Dedifferentiated amniotic fluid mesenchymal stem cell (primary cell): ENCODE measurements around the gene PRR15.

Experiments used
- DNase-seq: peaks from one replicate; pipeline ENCODE4 v3.0.0-alpha.2; 2016; ENCODE audit errors: extremely low spot score

PRR15 gene

DNA sequence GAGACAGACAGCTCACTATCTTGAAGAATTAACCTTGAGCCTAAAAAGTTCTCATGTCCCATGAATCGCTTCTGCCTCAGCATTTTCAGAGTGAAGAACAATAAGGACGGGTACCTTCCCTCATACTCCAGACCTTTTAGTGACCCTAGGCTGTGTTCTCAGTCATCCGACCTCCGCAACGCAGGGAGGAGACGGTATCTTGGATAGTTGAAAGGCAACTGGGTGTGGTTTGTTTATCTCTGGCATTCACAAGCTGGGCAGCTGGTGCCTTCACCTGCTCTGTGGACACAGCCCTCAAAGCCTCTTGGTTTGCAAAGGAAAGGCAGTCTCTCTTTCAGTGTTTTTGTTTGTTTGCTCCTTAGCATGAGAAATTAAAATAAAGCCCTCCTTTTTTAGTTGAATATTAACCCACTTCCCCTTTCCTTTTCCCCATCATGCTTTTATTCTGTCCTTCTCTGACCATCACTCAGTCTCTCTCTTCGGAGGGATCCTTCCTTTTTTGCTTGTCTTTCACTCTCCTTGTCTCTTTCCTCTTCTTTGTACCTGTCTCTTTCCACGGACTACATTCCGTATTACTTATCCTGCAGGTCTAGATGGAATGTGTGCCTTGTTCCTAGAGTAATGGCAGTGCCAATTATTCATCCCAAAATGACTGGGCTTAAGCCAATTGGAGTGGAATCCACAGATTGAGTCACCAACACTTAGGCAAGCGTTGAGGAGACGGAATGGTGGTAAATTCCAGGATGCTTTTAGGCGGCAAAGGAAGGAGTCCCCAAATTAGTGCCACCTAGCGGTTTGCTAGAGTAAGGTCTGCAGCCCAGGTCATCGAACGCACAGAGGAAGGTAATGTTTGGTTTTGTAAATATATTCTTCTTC, 45.8 kb downstream of the PRR15 start:
- no peak for DNase-seq

DNA sequence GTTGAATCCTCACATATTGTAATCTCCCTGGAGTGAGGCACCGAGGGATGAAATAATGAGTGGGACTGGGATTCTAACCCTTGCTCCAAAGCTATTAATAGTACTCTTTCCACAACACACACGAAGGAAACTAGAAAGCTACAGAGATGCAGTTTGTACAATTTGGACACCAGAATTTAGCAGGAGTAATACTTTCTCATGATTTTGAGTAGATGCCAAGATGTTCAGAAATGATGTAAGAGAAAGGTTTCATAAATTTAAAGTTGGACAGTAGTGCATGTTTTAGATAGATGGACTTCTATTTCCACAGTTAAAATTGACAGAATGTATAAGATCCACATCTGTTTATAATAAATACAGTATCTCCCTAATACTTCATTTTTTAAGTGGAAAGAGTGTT, 46.5 kb downstream of the PRR15 start:
- peak; percentile 34 for DNase-seq

GRCh38 chr7:29611941-29612544, 48.4 kb downstream of the PRR15 start:
- no peak for DNase-seq

DNA sequence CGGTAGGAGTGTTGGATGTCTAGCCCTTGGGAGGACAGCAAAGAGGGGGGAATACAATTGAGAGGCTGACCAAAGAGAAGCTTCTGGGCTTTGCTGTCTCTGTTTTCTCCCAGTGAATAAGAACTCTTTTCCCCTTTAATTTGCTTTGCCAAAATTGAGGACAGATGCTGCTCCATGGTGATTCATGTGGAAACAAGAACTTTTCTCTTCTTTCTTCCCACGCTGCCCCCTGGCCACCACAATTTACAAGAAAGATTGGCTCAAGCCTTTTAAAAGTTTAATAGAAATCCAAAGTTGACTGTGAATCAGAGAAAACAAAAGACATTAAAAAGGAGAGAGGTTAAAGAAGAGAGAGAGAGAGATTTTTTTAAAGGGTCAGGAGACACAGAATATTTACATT, 49.0 kb downstream of the PRR15 start:
- peak; percentile 58 for DNase-seq

GRCh38 chr7:29613100-29613499, 49.5 kb downstream of the PRR15 start:
- no peak for DNase-seq

GRCh38 chr7:29614229-29614628, 50.6 kb downstream of the PRR15 start:
- DNase-seq: no peak
